Panc1 (cell line): ENCODE results near the gene ESR2. TPM values are rescaled to one million over a fixed set of nuclear protein-coding genes. Genes with fewer than 3 reads are reported as not detected.

Source experiments
- ATAC-seq: fragments of 200-7000 bp; cut with Tn5 transposase; 2 replicates; pipeline ENCODE4 v1.9.1; 2020; ENCODE audit warnings: mild to moderate bottlenecking, moderate library complexity
- BruUV-seq: library from RNA; stranded (reverse); fragments of 400-500 nt; replicated peaks from 2 replicates; lab custom pipeline; 2021; lab: Mats Ljungman, UMichigan
- CTCF ChIA-PET: fragments of 300-600 bp; sonication (Branson Sonifier 250); formaldehyde crosslinking; loops from one replicate; lab custom pipeline; 2022; ENCODE audit warnings: antibody characterized with exemption; lab: Charles Lee
- POLR2A ChIA-PET: fragments of 300-600 bp; sonication (Branson Sonifier 250); formaldehyde crosslinking; loops from one replicate; lab custom pipeline; 2022; ENCODE audit warnings: antibody characterized with exemption; lab: Charles Lee
- DNase-seq: peaks from one replicate; pipeline ENCODE4 v3.0.0-alpha.2; 2010; ENCODE audit warnings: low read depth, low spot score
- H3K27ac ChIP-seq: 2 replicates; pipeline ENCODE4 v1.5.1; 2011; ENCODE audit warnings: mild to moderate bottlenecking, low read length, inconsistent platforms
- H3K27me3 ChIP-seq: fragments of 200-500 bp; sonication (Bioruptor generic); 2 replicates; pipeline ENCODE4 v1.6.0; 2014; ENCODE audit warnings: low read length, inconsistent platforms; ENCODE audit not compliant: control insufficient read depth, insufficient read depth
- H3K36me3 ChIP-seq: fragments of 200-500 bp; sonication (Bioruptor generic); 2 replicates; pipeline ENCODE4 v1.5.1; 2014; ENCODE audit warnings: inconsistent platforms, mild to moderate bottlenecking, low read length, moderate library complexity; ENCODE audit not compliant: control insufficient read depth, insufficient read depth
- H3K4me1 ChIP-seq: 2 replicates; pipeline ENCODE4 v1.5.1; 2011; ENCODE audit warnings: inconsistent platforms, mild to moderate bottlenecking, low read length, moderate library complexity; ENCODE audit not compliant: control insufficient read depth, insufficient read depth
- H3K4me3 ChIP-seq, 2 experiments: 2 replicates each; pipeline ENCODE4 v1.5.1; 2011 to 2012; ENCODE audit warnings: low read depth in 2 of 2, low read length in 2 of 2, mild to moderate bottlenecking in 2 of 2, inconsistent platforms in 1 of 2, moderate library complexity in 1 of 2
- H3K9me3 ChIP-seq: fragments of 200-500 bp; sonication (Bioruptor generic); 2 replicates; pipeline ENCODE4 v1.5.1; 2014; ENCODE audit warnings: low read depth, mild to moderate bottlenecking, inconsistent platforms, low read length, moderate library complexity; ENCODE audit not compliant: control insufficient read depth, insufficient read depth
- CTCF ChIP-seq: fragments of 450-650 bp; IDR thresholded peaks from 2 replicates; pipeline ENCODE4 v1.5.1; 2017; ENCODE audit warnings: mild to moderate bottlenecking
- POLR2AphosphoS5 ChIP-seq: IDR thresholded peaks from 2 replicates; pipeline ENCODE4 v1.6.1; 2012; ENCODE audit warnings: mild to moderate bottlenecking, low read depth, low read length, moderate library complexity
- REST ChIP-seq, 2 experiments: IDR thresholded peaks; 2 replicates each; pipeline ENCODE4 v1.6.1; 2011 to 2012; ENCODE audit warnings: low read depth in 2 of 2, control low read depth in 1 of 2, low read length in 1 of 2, mild to moderate bottlenecking in 1 of 2, moderate library complexity in 1 of 2; ENCODE audit not compliant: insufficient read depth in 1 of 2
- SIN3A ChIP-seq: IDR thresholded peaks from 2 replicates; pipeline ENCODE4 v1.6.1; 2012; ENCODE audit warnings: low read depth, mild to moderate bottlenecking, low read length, moderate library complexity, borderline replicate concordance; ENCODE audit not compliant: insufficient read depth
- TCF7L2 ChIP-seq: IDR thresholded peaks from 2 replicates; pipeline ENCODE4 v1.6.1; 2011; ENCODE audit warnings: mild to moderate bottlenecking, low read depth, low read length, inconsistent platforms
- in situ Hi-C: cut with HindIII; loops from 2 replicates; pipeline ENCODE4 v1.10.0; 2016; ENCODE audit warnings: low sequenced_read_pairs, low pct_unique_long_range_greater_than_20kb
- intact Hi-C: fragments of 100-400 bp; cut with micrococcal nuclease; formaldehyde crosslinking; loops from one replicate; pipeline ENCODE4 v1.10.0; 2022; ENCODE audit not compliant: unreplicated experiment
- microRNA-seq: library from miRNA; unstranded; fragments of <30 nt; microRNA quantifications from one replicate; pipeline ENCODE4 v1.1.0, GENCODE V29; 2020; ENCODE audit not compliant: unreplicated experiment
- total RNA-seq: library from RNA; stranded (reverse); gene quantifications from one replicate; pipeline ENCODE4 v1.2.1, GENCODE V29; 2021; ENCODE audit not compliant: unreplicated experiment

ESR2 gene
- total RNA-seq, 1 experiment from 2014 or later = not detected

GRCh38 chr14:64035143-64035542, 259.0 kb downstream of the ESR2 start:
- no peak for ATAC-seq
- Histone ChIP-seq H3K4me3 (no peak overlapping the region), H3K27me3 (no peaks in the 10 kb centered on the region), H3K4me1 (no peaks in the 10 kb centered on the region), H3K9me3 (no peaks in the 10 kb centered on the region), H3K27ac (no peak overlapping the region), H3K36me3 (no peaks in the 10 kb centered on the region; the same call in 1 of the 2 replicates)
- ChIA-PET POLR2A (no interaction called here), CTCF (no interaction called here)
- TF ChIP-seq SIN3A (no peak), TCF7L2 (no peak), POLR2AphosphoS5 (no peak), CTCF (no peak), REST (IDR thresholded peaks at IDR 0.05; ENCODE audit: insufficient read depth in 1 of 2, low read depth in 2 of 2, low read length in 1 of 2) (no peak)
- BruUV-seq = TSS peak; percentile 33
- intact Hi-C loops = no loop called here
- no peak for DNase-seq
- in situ Hi-C loops = no loop called here

Small RNA genes within 50 kb of the gene (microRNA-seq; reads per million reads assigned to microRNA genes)
- not detected for gene MIR548H1

Other genes with a start within 250 kb of the ESR2 start
- 141 TPM for gene MTHFD1, start 94.0 kb upstream of the ESR2 start, total RNA-seq
- 0.64 TPM for gene AKAP5, start 171.1 kb upstream of the ESR2 start, total RNA-seq
- 9.0 TPM for gene ZBTB25, start 209.5 kb upstream of the ESR2 start, total RNA-seq
- gene ZBTB1, start 210.4 kb upstream of the ESR2 start, total RNA-seq = 36.1 TPM
- 7.7 TPM for gene HSPA2, start 246.4 kb upstream of the ESR2 start, total RNA-seq